CD4-positive, alpha-beta memory T cell (primary cell): ENCODE measurements around the gene CPXM2. TPM values are rescaled to one million over a fixed set of nuclear protein-coding genes. Genes with fewer than 3 reads are reported as not detected.

ENCODE experiments used
- CTCF ChIA-PET: fragments of 350-600 bp; sonication (Branson Sonifier 250); formaldehyde crosslinking; loops from one replicate; lab custom pipeline; 2021; ENCODE audit warnings: inconsistent platforms; ENCODE audit not compliant: partially characterized antibody; lab: Charles Lee
- POLR2A ChIA-PET: fragments of 350-600 bp; sonication (Branson Sonifier 250); formaldehyde crosslinking; loops from one replicate; lab custom pipeline; 2021; ENCODE audit not compliant: partially characterized antibody; lab: Charles Lee
- DNase-seq, 5 donors: peaks; one replicate each; pipeline versions ENCODE4 v3.0.0 to v3.0.0-alpha.2; 2020 to 2022; ENCODE audit warnings: mixed read lengths in 1 of 5
- H3K27ac ChIP-seq: one replicate; pipeline ENCODE4 v1.7.0; 2013; ENCODE audit warnings: low read depth, low read length
- H3K27me3 ChIP-seq: 2 replicates; pipeline ENCODE4 v1.7.0; 2013; ENCODE audit warnings: mild to moderate bottlenecking, low read length, moderate library complexity; ENCODE audit not compliant: insufficient read depth
- H3K36me3 ChIP-seq: 2 replicates; pipeline ENCODE4 v1.7.0; 2013; ENCODE audit warnings: mild to moderate bottlenecking, low read length, moderate library complexity; ENCODE audit not compliant: insufficient read depth
- H3K4me1 ChIP-seq: 2 replicates; pipeline ENCODE4 v1.7.0; 2013; ENCODE audit warnings: mild to moderate bottlenecking, low read length, moderate library complexity; ENCODE audit not compliant: insufficient read depth
- H3K4me3 ChIP-seq, 2 donors: one replicate each; pipeline ENCODE4 v1.7.0; 2013; ENCODE audit warnings: low read length in 2 of 2, mild to moderate bottlenecking in 1 of 2
- H3K9me3 ChIP-seq, 2 donors: one replicate each; pipeline ENCODE4 v1.7.0; 2013; ENCODE audit warnings: low read length in 2 of 2, control low read depth in 1 of 2; ENCODE audit not compliant: control insufficient read depth in 1 of 2
- H3K27ac Mint-ChIP-seq, 7 donors: one replicate each; pipeline ENCODE4 v1.8.0; 2020 to 2021; ENCODE audit warnings: mixed read lengths in 7 of 7, mild to moderate bottlenecking in 6 of 7, inconsistent platforms in 3 of 7, moderate library complexity in 3 of 7
- H3K27me3 Mint-ChIP-seq, 2 donors: one replicate each; pipeline ENCODE4 v1.8.0; 2020 to 2021; ENCODE audit warnings: mixed read lengths in 2 of 2
- H3K36me3 Mint-ChIP-seq, 2 donors: one replicate each; pipeline ENCODE4 v1.8.0; 2020 to 2021; ENCODE audit warnings: mixed read lengths in 2 of 2, inconsistent platforms in 1 of 2, mild to moderate bottlenecking in 1 of 2
- H3K4me1 Mint-ChIP-seq, 4 donors: one replicate each; pipeline ENCODE4 v1.8.0; 2020 to 2021; ENCODE audit warnings: mixed read lengths in 4 of 4, mild to moderate bottlenecking in 1 of 4
- H3K4me3 Mint-ChIP-seq, 8 donors: one replicate each; pipeline ENCODE4 v1.8.0; 2020 to 2021; ENCODE audit warnings: mixed read lengths in 8 of 8, mild to moderate bottlenecking in 7 of 8, moderate library complexity in 6 of 8, inconsistent platforms in 3 of 8
- H3K9me3 Mint-ChIP-seq, 8 donors: one replicate each; pipeline ENCODE4 v1.8.0; 2020 to 2021; ENCODE audit warnings: mixed read lengths in 8 of 8, mild to moderate bottlenecking in 5 of 8, inconsistent platforms in 3 of 8, moderate library complexity in 1 of 8
- intact Hi-C: fragments of 100-400 bp; cut with micrococcal nuclease; formaldehyde crosslinking; loops from one replicate; pipeline ENCODE4 v1.15.1; 2023
- polyA plus RNA-seq, 2 donors: library from polyadenylated mRNA; unstranded; fragments of 300-500 nt; fragmentation: Illumina TruSeq; gene quantifications; one replicate each; pipeline ENCODE4 v1.2.3, GENCODE V29; 2021
- total RNA-seq, 2 experiments: library from RNA; stranded (reverse); gene quantifications; one replicate each; pipeline ENCODE4 v1.2.3, GENCODE V29; 2021

The CPXM2 gene
- total and polyA plus RNA-seq, 4 experiments from 2014 or later: not detected

- H3K4me1 Mint-ChIP-seq: no peaks in the 10 kb centered on the region
Measured at GRCh38 chr10:123862421-123863182, 29.0 kb downstream of the CPXM2 start.

GRCh38 chr10:123860856-123861255 lies 30.8 kb downstream of the CPXM2 start:
- no peaks in the 10 kb centered on the region for H3K4me1 Mint-ChIP-seq
- ChIA-PET POLR2A (no interaction called here), CTCF (no interaction called here)
- H3K9me3 Mint-ChIP-seq: no peaks in the 10 kb centered on the region
- no peaks in the 10 kb centered on the region for H3K4me1 ChIP-seq
- no peak overlapping the region for H3K27ac Mint-ChIP-seq
- H3K27ac ChIP-seq: no peak overlapping the region
- H3K4me3 ChIP-seq: no peak overlapping the region
- no peaks in the 10 kb centered on the region for H3K36me3 ChIP-seq
- H3K27me3 ChIP-seq: no peaks in the 10 kb centered on the region
- peak overlapping the region in 1 of 8 donors; percentile 39 for H3K4me3 Mint-ChIP-seq
- no peaks in the 10 kb centered on the region for H3K36me3 Mint-ChIP-seq
- no peaks in the 10 kb centered on the region for H3K9me3 ChIP-seq
- intact Hi-C loops: no loop called here
- DNase-seq: no peak
- H3K27me3 Mint-ChIP-seq: peaks cover 0 to 2% of the 10 kb centered on the region in 2 donors

More at GRCh38 chr10:123862421-123863182, 29.0 kb downstream of the CPXM2 start:
- Mint-ChIP-seq H3K4me3 (no peak overlapping the region), H3K9me3 (no peaks in the 10 kb centered on the region), H3K27me3 (peaks cover 0 to 2% of the 10 kb centered on the region in 2 donors), H3K27ac (no peak overlapping the region), H3K36me3 (no peaks in the 10 kb centered on the region)
- DNase-seq: no peak
- Histone ChIP-seq H3K4me3 (no peak overlapping the region), H3K9me3 (no peaks in the 10 kb centered on the region), H3K4me1 (no peaks in the 10 kb centered on the region), H3K27me3 (no peaks in the 10 kb centered on the region), H3K27ac (no peak overlapping the region), H3K36me3 (no peaks in the 10 kb centered on the region)
- intact Hi-C loops: no loop called here
- ChIA-PET POLR2A (no interaction called here), CTCF (no interaction called here)

GRCh38 chr10:123860209-123860608 lies 31.4 kb downstream of the CPXM2 start:
- H3K36me3 Mint-ChIP-seq: no peaks in the 10 kb centered on the region
- H3K36me3 ChIP-seq: no peaks in the 10 kb centered on the region
- no peak overlapping the region for H3K4me3 ChIP-seq
- intact Hi-C loops: no loop called here
- ChIA-PET POLR2A (no interaction called here), CTCF (no interaction called here)
- no peak overlapping the region for H3K4me3 Mint-ChIP-seq
- H3K9me3 ChIP-seq: no peaks in the 10 kb centered on the region
- no peak overlapping the region for H3K27ac ChIP-seq
- no peaks in the 10 kb centered on the region for H3K9me3 Mint-ChIP-seq
- H3K27me3 ChIP-seq: no peaks in the 10 kb centered on the region
- H3K27me3 Mint-ChIP-seq: peaks cover 0 to 2% of the 10 kb centered on the region in 2 donors
- no peaks in the 10 kb centered on the region for H3K4me1 Mint-ChIP-seq
- no peak for DNase-seq
- no peaks in the 10 kb centered on the region for H3K4me1 ChIP-seq
- H3K27ac Mint-ChIP-seq: no peak overlapping the region

- Mint-ChIP-seq H3K27ac (no peak overlapping the region), H3K36me3 (no peaks in the 10 kb centered on the region)
- CTCF ChIA-PET: no interaction called here
Measured at GRCh38 chr10:123859653-123860050, 32.0 kb downstream of the CPXM2 start.

GRCh38 chr10:123858907-123859652 lies 32.5 kb downstream of the CPXM2 start:
- intact Hi-C loops: no loop called here
- H3K27me3 ChIP-seq: no peaks in the 10 kb centered on the region

More at GRCh38 chr10:123859653-123860050, 32.0 kb downstream of the CPXM2 start:
- Histone ChIP-seq H3K9me3 (no peaks in the 10 kb centered on the region), H3K27me3 (no peaks in the 10 kb centered on the region), H3K27ac (no peak overlapping the region), H3K4me1 (no peaks in the 10 kb centered on the region), H3K36me3 (no peaks in the 10 kb centered on the region), H3K4me3 (no peak overlapping the region)
- Mint-ChIP-seq H3K4me3 (no peak overlapping the region), H3K9me3 (no peaks in the 10 kb centered on the region), H3K4me1 (no peaks in the 10 kb centered on the region), H3K27me3 (peaks cover 0 to 2% of the 10 kb centered on the region in 2 donors)
- POLR2A ChIA-PET: no interaction called here
- DNase-seq: no peak
- intact Hi-C loops: no loop called here

GRCh38 chr10:123858077-123858681 lies 33.4 kb downstream of the CPXM2 start:
- POLR2A ChIA-PET: no interaction called here
- no peak overlapping the region for H3K27ac Mint-ChIP-seq
- Histone ChIP-seq H3K9me3 (no peaks in the 10 kb centered on the region), H3K27me3 (no peaks in the 10 kb centered on the region), H3K27ac (no peak overlapping the region), H3K36me3 (no peaks in the 10 kb centered on the region), H3K4me1 (no peaks in the 10 kb centered on the region), H3K4me3 (no peak overlapping the region)
- DNase-seq: no peak
- no peak overlapping the region for H3K4me3 Mint-ChIP-seq
- no peaks in the 10 kb centered on the region for H3K9me3 Mint-ChIP-seq
- no peaks in the 10 kb centered on the region for H3K36me3 Mint-ChIP-seq
- CTCF ChIA-PET: no interaction called here
- intact Hi-C loops: no loop called here
- no peaks in the 10 kb centered on the region for H3K4me1 Mint-ChIP-seq
- peaks cover 0 to 2% of the 10 kb centered on the region in 2 donors for H3K27me3 Mint-ChIP-seq

More at GRCh38 chr10:123858907-123859652, 32.5 kb downstream of the CPXM2 start:
- no peaks in the 10 kb centered on the region for H3K36me3 Mint-ChIP-seq
- H3K27ac ChIP-seq: no peak overlapping the region
- H3K4me1 ChIP-seq: no peaks in the 10 kb centered on the region
- H3K4me1 Mint-ChIP-seq: no peaks in the 10 kb centered on the region
- no peak overlapping the region for H3K4me3 Mint-ChIP-seq
- no peaks in the 10 kb centered on the region for H3K9me3 Mint-ChIP-seq
- H3K9me3 ChIP-seq: no peaks in the 10 kb centered on the region
- no peak overlapping the region for H3K4me3 ChIP-seq
- H3K27me3 Mint-ChIP-seq: peaks cover 0 to 2% of the 10 kb centered on the region in 2 donors
- CTCF ChIA-PET: no interaction called here
- no peak overlapping the region for H3K27ac Mint-ChIP-seq
- no peak for DNase-seq
- H3K36me3 ChIP-seq: no peaks in the 10 kb centered on the region
- POLR2A ChIA-PET: no interaction called here

DNA sequence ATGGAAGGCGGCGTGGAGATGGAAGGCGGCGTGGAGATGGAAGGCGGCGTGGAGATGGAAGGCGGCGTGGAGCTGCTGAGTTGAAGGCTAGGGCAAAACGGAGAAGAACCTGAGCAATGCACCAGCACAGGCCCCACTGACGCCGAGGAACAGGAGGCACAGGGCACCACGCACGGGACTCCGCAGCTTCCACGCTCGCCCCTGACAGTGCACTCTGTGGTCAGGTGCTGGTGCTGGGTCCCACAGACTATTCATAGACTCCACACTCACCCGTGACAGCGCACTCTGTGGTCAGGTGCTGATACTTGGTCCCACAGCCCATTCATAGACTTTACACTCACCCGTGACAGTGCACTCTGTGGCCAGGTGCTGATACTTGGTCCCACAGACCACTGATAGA lies 34.0 kb downstream of the CPXM2 start:
- H3K4me3 ChIP-seq: no peak overlapping the region
- ChIA-PET CTCF (no interaction called here), POLR2A (no interaction called here)
- H3K9me3 Mint-ChIP-seq: peaks cover 0 to 2% (median 0%) of the 10 kb centered on the region in 8 donors
- no peaks in the 10 kb centered on the region for H3K4me1 ChIP-seq
- H3K27ac Mint-ChIP-seq: no peak overlapping the region
- intact Hi-C loops: no loop called here
- no peak overlapping the region for H3K4me3 Mint-ChIP-seq
- H3K9me3 ChIP-seq: no peaks in the 10 kb centered on the region
- H3K36me3 ChIP-seq: no peaks in the 10 kb centered on the region
- peaks cover 2% of the 10 kb centered on the region in 2 donors for H3K27me3 Mint-ChIP-seq
- no peaks in the 10 kb centered on the region for H3K27me3 ChIP-seq
- DNase-seq: no peak
- no peaks in the 10 kb centered on the region for H3K36me3 Mint-ChIP-seq
- no peak overlapping the region for H3K27ac ChIP-seq
- H3K4me1 Mint-ChIP-seq: no peaks in the 10 kb centered on the region
